HCT116 (cell line): Measurements from ENCODE around the gene CD247.

Source experiments
- CBX3 ChIP-seq: IDR thresholded peaks from 2 replicates; pipeline ENCODE4 v1.6.1; 2012; ENCODE audit warnings: low read depth
- CEBPB ChIP-seq: IDR thresholded peaks from 2 replicates; pipeline ENCODE4 v1.6.1; 2012; ENCODE audit warnings: low read depth
- EZH2 ChIP-seq: fragments of 200-600 bp; sonication (generic); IDR thresholded peaks from 2 replicates; pipeline ENCODE4 v1.6.1; 2017; ENCODE audit warnings: antibody characterized with exemption, mixed run types
- EZH2phosphoT487 ChIP-seq: fragments of 200-600 bp; IDR thresholded peaks from 2 replicates; pipeline ENCODE4 v1.6.1; 2018; ENCODE audit warnings: antibody characterized with exemption, borderline replicate concordance
- JUND ChIP-seq: IDR thresholded peaks from 2 replicates; pipeline ENCODE4 v1.6.1; 2012
- POLR2A ChIP-seq: IDR thresholded peaks from 2 replicates; pipeline ENCODE4 v1.7.0; 2011; ENCODE audit warnings: borderline replicate concordance; ENCODE audit not compliant: insufficient read depth, insufficient read length; ENCODE audit errors: extremely low read depth
- RAD21 ChIP-seq: IDR thresholded peaks from 2 replicates; pipeline ENCODE4 v1.6.1; 2012; ENCODE audit warnings: low read depth, mild to moderate bottlenecking
- ZFX ChIP-seq: fragments of 450-650 bp; IDR thresholded peaks from 2 replicates; pipeline ENCODE4 v1.6.1; 2017
- ZNF274 ChIP-seq: fragments of 200-500 bp; sonication (Bioruptor generic); IDR thresholded peaks from 2 replicates; pipeline ENCODE4 v1.6.1; 2014; ENCODE audit warnings: mild to moderate bottlenecking, low read depth, low read length, inconsistent platforms
- TF ChIP-seq, protein P1 (sequence below), 3 experiments: fragments of 200-600 bp in 1 of 3; sonication (generic) in 1 of 3; IDR thresholded peaks in 2 of 3; conservative IDR thresholded peaks in 1 of 3; 2 replicates each; pipeline ENCODE4 v1.5.1; 2012 to 2017; ENCODE audit warnings: low read depth in 2 of 3, low read length in 2 of 3, antibody characterized with exemption in 1 of 3, borderline replicate concordance in 1 of 3, control low read depth in 1 of 3, mild to moderate bottlenecking in 1 of 3, mixed read lengths in 1 of 3, mixed run types in 1 of 3, moderate library complexity in 1 of 3; ENCODE audit not compliant: insufficient read depth in 1 of 3
- TF ChIP-seq, protein P2 (sequence below): IDR thresholded peaks from 2 replicates; pipeline ENCODE4 v1.6.1; 2012
- TF ChIP-seq, protein P3 (sequence below): IDR thresholded peaks from 2 replicates; pipeline ENCODE4 v1.6.1; 2012
- TF ChIP-seq, protein P4 (sequence below): IDR thresholded peaks from 2 replicates; pipeline ENCODE4 v1.6.1; 2012; ENCODE audit warnings: low read depth

DNA sequence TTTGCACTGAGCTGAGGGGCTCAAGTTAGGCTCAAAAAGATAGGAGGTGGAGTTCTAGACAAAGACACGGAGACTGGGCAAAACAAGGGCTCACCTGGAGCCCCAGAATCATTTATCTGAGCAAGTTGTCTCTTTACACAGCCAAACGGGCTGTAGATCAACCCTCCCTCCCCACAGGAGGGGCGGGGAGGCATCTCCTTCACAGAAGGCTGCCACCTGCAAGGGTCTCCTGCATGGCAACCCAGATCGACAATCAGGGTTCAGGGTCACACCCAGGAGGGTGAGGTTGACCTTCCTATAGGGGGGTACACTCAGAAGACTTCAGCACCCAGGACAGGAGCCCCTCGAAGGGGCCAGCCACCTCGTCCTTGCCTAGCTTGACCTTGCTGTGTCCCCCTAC, 84.0 kb downstream of the CD247 start:
- TF ChIP-seq EZH2 (no peak), EZH2phosphoT487 (no peak), ZNF274 (no peak), RAD21 (no peak), POLR2A (no peak), ZFX (no peak), CEBPB (no peak), CBX3 (no peak), JUND (no peak)
- TF ChIP-seq, protein P1, sequence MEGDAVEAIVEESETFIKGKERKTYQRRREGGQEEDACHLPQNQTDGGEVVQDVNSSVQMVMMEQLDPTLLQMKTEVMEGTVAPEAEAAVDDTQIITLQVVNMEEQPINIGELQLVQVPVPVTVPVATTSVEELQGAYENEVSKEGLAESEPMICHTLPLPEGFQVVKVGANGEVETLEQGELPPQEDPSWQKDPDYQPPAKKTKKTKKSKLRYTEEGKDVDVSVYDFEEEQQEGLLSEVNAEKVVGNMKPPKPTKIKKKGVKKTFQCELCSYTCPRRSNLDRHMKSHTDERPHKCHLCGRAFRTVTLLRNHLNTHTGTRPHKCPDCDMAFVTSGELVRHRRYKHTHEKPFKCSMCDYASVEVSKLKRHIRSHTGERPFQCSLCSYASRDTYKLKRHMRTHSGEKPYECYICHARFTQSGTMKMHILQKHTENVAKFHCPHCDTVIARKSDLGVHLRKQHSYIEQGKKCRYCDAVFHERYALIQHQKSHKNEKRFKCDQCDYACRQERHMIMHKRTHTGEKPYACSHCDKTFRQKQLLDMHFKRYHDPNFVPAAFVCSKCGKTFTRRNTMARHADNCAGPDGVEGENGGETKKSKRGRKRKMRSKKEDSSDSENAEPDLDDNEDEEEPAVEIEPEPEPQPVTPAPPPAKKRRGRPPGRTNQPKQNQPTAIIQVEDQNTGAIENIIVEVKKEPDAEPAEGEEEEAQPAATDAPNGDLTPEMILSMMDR (IDR thresholded peaks at IDR 0.05 in 2 of 3, conservative IDR thresholded peaks at IDR 0.05 in 1 of 3; ENCODE audit: borderline replicate concordance in 1 of 3, insufficient read depth in 1 of 3, low read depth in 2 of 3, low read length in 2 of 3): no peak
- TF ChIP-seq, protein P2, sequence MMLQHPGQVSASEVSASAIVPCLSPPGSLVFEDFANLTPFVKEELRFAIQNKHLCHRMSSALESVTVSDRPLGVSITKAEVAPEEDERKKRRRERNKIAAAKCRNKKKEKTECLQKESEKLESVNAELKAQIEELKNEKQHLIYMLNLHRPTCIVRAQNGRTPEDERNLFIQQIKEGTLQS: no peak
- TF ChIP-seq, protein P3, sequence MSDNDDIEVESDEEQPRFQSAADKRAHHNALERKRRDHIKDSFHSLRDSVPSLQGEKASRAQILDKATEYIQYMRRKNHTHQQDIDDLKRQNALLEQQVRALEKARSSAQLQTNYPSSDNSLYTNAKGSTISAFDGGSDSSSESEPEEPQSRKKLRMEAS: no peak
- TF ChIP-seq, protein P4, sequence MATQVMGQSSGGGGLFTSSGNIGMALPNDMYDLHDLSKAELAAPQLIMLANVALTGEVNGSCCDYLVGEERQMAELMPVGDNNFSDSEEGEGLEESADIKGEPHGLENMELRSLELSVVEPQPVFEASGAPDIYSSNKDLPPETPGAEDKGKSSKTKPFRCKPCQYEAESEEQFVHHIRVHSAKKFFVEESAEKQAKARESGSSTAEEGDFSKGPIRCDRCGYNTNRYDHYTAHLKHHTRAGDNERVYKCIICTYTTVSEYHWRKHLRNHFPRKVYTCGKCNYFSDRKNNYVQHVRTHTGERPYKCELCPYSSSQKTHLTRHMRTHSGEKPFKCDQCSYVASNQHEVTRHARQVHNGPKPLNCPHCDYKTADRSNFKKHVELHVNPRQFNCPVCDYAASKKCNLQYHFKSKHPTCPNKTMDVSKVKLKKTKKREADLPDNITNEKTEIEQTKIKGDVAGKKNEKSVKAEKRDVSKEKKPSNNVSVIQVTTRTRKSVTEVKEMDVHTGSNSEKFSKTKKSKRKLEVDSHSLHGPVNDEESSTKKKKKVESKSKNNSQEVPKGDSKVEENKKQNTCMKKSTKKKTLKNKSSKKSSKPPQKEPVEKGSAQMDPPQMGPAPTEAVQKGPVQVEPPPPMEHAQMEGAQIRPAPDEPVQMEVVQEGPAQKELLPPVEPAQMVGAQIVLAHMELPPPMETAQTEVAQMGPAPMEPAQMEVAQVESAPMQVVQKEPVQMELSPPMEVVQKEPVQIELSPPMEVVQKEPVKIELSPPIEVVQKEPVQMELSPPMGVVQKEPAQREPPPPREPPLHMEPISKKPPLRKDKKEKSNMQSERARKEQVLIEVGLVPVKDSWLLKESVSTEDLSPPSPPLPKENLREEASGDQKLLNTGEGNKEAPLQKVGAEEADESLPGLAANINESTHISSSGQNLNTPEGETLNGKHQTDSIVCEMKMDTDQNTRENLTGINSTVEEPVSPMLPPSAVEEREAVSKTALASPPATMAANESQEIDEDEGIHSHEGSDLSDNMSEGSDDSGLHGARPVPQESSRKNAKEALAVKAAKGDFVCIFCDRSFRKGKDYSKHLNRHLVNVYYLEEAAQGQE: no peak
